DOHH2 (cell line): ENCODE results near the gene RAPGEF5.

Source experiments
- H3F3A ChIP-seq: fragments of 200-600 bp; sonication (generic), shearing (Covaris generic); 2 replicates; pipeline ENCODE4 v1.6.0; 2016; ENCODE audit warnings: antibody characterized with exemption, mild to moderate bottlenecking; ENCODE audit not compliant: control insufficient read depth, insufficient read depth
- H3K27ac ChIP-seq: fragments of 200-600 bp; sonication (generic); 2 replicates; pipeline ENCODE4 v1.5.1; 2014; ENCODE audit warnings: low read depth, mild to moderate bottlenecking, low read length, moderate library complexity
- H3K27me3 ChIP-seq: fragments of 200-600 bp; sonication (generic); 2 replicates; pipeline ENCODE4 v1.6.1; 2014; ENCODE audit warnings: mild to moderate bottlenecking, low read length, mixed read lengths; ENCODE audit not compliant: control insufficient read depth
- H3K36me3 ChIP-seq: fragments of 200-600 bp; sonication (generic); 2 replicates; pipeline ENCODE4 v1.6.1; 2014; ENCODE audit warnings: mild to moderate bottlenecking, low read length, moderate library complexity, mixed read lengths; ENCODE audit not compliant: control insufficient read depth
- H3K4me1 ChIP-seq: fragments of 200-600 bp; sonication (generic); 2 replicates; pipeline ENCODE4 v1.6.1; 2014; ENCODE audit warnings: mild to moderate bottlenecking, low read length, mixed read lengths; ENCODE audit not compliant: control insufficient read depth
- H3K4me2 ChIP-seq: fragments of 200-600 bp; sonication (generic); 2 replicates; pipeline ENCODE4 v1.6.0; 2014; ENCODE audit warnings: mild to moderate bottlenecking, low read length, moderate library complexity
- H3K4me3 ChIP-seq: fragments of 200-600 bp; sonication (generic); 2 replicates; pipeline ENCODE4 v1.5.1; 2014; ENCODE audit warnings: mild to moderate bottlenecking, low read length, mixed read lengths
- H3K79me2 ChIP-seq: fragments of 200-600 bp; sonication (generic); 2 replicates; pipeline ENCODE4 v1.6.1; 2014; ENCODE audit warnings: mild to moderate bottlenecking, low read length, mixed read lengths; ENCODE audit not compliant: control insufficient read depth
- H3K9me2 ChIP-seq: fragments of 200-600 bp; sonication (generic); replicated peaks from 2 replicates; pipeline ENCODE4 v1.6.1; 2014; ENCODE audit warnings: mild to moderate bottlenecking, low read length, mixed read lengths; ENCODE audit not compliant: control insufficient read depth
- H3K9me3 ChIP-seq: fragments of 200-600 bp; sonication (generic); 2 replicates; pipeline ENCODE4 v1.6.1; 2014; ENCODE audit warnings: antibody characterized with exemption, low read length, mixed read lengths; ENCODE audit not compliant: control insufficient read depth, insufficient read depth
- H4K20me1 ChIP-seq: fragments of 200-600 bp; sonication (generic); 2 replicates; pipeline ENCODE4 v1.6.0; 2014; ENCODE audit warnings: low read depth, mild to moderate bottlenecking, antibody characterized with exemption, low read length, moderate library complexity; ENCODE audit not compliant: control insufficient read depth, insufficient read depth
- CTCF ChIP-seq: fragments of 200-600 bp; sonication (generic); IDR thresholded peaks from one replicate; pipeline ENCODE4 v1.5.1; 2014; ENCODE audit warnings: antibody characterized with exemption, mild to moderate bottlenecking, low read depth, low read length; ENCODE audit not compliant: poor library complexity, severe bottlenecking
- EZH2phosphoT487 ChIP-seq: fragments of 200-600 bp; sonication (generic); IDR thresholded peaks from 2 replicates; pipeline ENCODE4 v1.6.1; 2017; ENCODE audit warnings: borderline replicate concordance, mild to moderate bottlenecking, antibody characterized with exemption, low read length, moderate library complexity, mixed read lengths

RAPGEF5 gene

GRCh38 chr7:22296265-22296566 is 60.7 kb downstream of the RAPGEF5 start:
- peaks cover 14% of the 10 kb centered on the region; the same call in 1 of the 2 replicates for H4K20me1 ChIP-seq
- H3K4me3 ChIP-seq = no peak overlapping the region
- H3F3A ChIP-seq = peaks cover 40% of the 10 kb centered on the region
- H3K36me3 ChIP-seq = peaks cover 99% of the 10 kb centered on the region
- peaks cover 9% of the 10 kb centered on the region for H3K4me1 ChIP-seq
- no peaks in the 10 kb centered on the region for H3K9me3 ChIP-seq
- H3K27ac ChIP-seq = no peak overlapping the region
- H3K9me2 ChIP-seq = no peaks in the 10 kb centered on the region
- no peak overlapping the region for H3K4me2 ChIP-seq
- H3K27me3 ChIP-seq = no peaks in the 10 kb centered on the region
- peaks cover 95% of the 10 kb centered on the region for H3K79me2 ChIP-seq
- TF ChIP-seq EZH2phosphoT487 = no peak
- TF ChIP-seq CTCF = no peak

- Histone ChIP-seq H4K20me1 (peaks cover 14% of the 10 kb centered on the region; the same call in 1 of the 2 replicates), H3F3A (peaks cover 45% of the 10 kb centered on the region), H3K36me3 (peaks cover 99% of the 10 kb centered on the region), H3K4me2 (no peak overlapping the region), H3K27ac (no peak overlapping the region), H3K9me3 (no peaks in the 10 kb centered on the region), H3K9me2 (no peaks in the 10 kb centered on the region), H3K4me1 (peaks cover 9% of the 10 kb centered on the region), H3K79me2 (peaks cover 95% of the 10 kb centered on the region), H3K4me3 (no peak overlapping the region), H3K27me3 (no peaks in the 10 kb centered on the region)
- TF ChIP-seq CTCF = no peak
- TF ChIP-seq EZH2phosphoT487 = no peak
Measured at GRCh38 chr7:22295402-22296264, 61.3 kb downstream of the RAPGEF5 start.

- Histone ChIP-seq H3K36me3 (peaks cover 99% of the 10 kb centered on the region), H3K27me3 (no peaks in the 10 kb centered on the region), H3F3A (peaks cover 44% of the 10 kb centered on the region), H3K9me2 (no peaks in the 10 kb centered on the region), H3K79me2 (peaks cover 92% of the 10 kb centered on the region), H3K4me3 (no peak overlapping the region), H3K4me2 (no peak overlapping the region), H4K20me1 (peaks cover 17% of the 10 kb centered on the region; the same call in 1 of the 2 replicates), H3K9me3 (no peaks in the 10 kb centered on the region), H3K27ac (no peak overlapping the region), H3K4me1 (peaks cover 22% of the 10 kb centered on the region)
- TF ChIP-seq CTCF (no peak), EZH2phosphoT487 (no peak)
Measured at GRCh38 chr7:22292531-22292930, 64.4 kb downstream of the RAPGEF5 start.
